Esophagus muscularis mucosa (tissue), 4 donors: ENCODE measurements around the gene FN1. TPM values are rescaled to one million over a fixed set of nuclear protein-coding genes. Genes with fewer than 3 reads are reported as not detected.
"Not testable (repeated sequence)": the region's sequence is repeated elsewhere in the genome, so short reads cannot be mapped to it uniquely, and the experiment has no call there.

Experiments
- DNase-seq: peaks from one replicate; pipeline ENCODE4 v3.0.0-alpha.2; 2017; ENCODE audit errors: extremely low spot score
- H3K27ac ChIP-seq, 4 donors: fragments of 200-600 bp; sonication (generic); replicated peaks in 1 of 4; 1 replicate in 3 of 4; 2 replicates in 1 of 4; pipeline ENCODE4 v1.5.1; 2016 to 2019; ENCODE audit warnings: mild to moderate bottlenecking in 1 of 4
- H3K27me3 ChIP-seq, 4 donors: fragments of 200-600 bp; sonication (generic); one replicate each; pipeline versions ENCODE4 v1.5.1 to v1.6.0; 2016 to 2019
- H3K36me3 ChIP-seq, 4 donors: fragments of 200-600 bp; sonication (generic); one replicate each; pipeline ENCODE4 v1.5.1; 2016 to 2019
- H3K4me1 ChIP-seq, 4 donors: fragments of 200-600 bp; sonication (generic); one replicate each; pipeline ENCODE4 v1.5.1; 2016 to 2019
- H3K4me3 ChIP-seq, 4 donors: fragments of 200-600 bp; sonication (generic); 1 replicate in 2 of 4; 2 replicates in 2 of 4; pipeline ENCODE4 v1.5.1; 2016 to 2019; ENCODE audit warnings: mild to moderate bottlenecking in 4 of 4, moderate library complexity in 1 of 4
- H3K9me3 ChIP-seq, 4 donors: fragments of 200-600 bp; sonication (generic); 1 replicate in 3 of 4; 2 replicates in 1 of 4; pipeline ENCODE4 v1.5.1; 2016 to 2019
- EP300 ChIP-seq: sonication (generic); formaldehyde crosslinking; IDR thresholded peaks from one replicate; pipeline ENCODE4 v1.6.1; 2017; ENCODE audit warnings: antibody characterized with exemption
- POLR2A ChIP-seq: fragments of 450-650 bp; IDR thresholded peaks from one replicate; pipeline ENCODE4 v1.6.1; 2017; ENCODE audit warnings: antibody characterized with exemption, moderate library complexity, mild to moderate bottlenecking, low read depth
- POLR2AphosphoS5 ChIP-seq, 2 donors: sonication (generic); formaldehyde crosslinking; IDR thresholded peaks; one replicate each; pipeline ENCODE4 v1.6.1; 2017; ENCODE audit warnings: antibody characterized with exemption in 2 of 2
- WGBS: methylation state at CpG from one replicate; pipeline ENCODE4 v1.1.5; 2018; 5-methylcytosine and 5-hydroxymethylcytosine counted together
- intact Hi-C: fragments of 100-400 bp; cut with DNase I; formaldehyde crosslinking; loops from one replicate; pipeline ENCODE4 v1.15.1; 2023
- total RNA-seq, 4 donors: library from RNA; depleted of rRNA; stranded (reverse); fragments of >200 nt; gene quantifications; one replicate each; pipeline versions ENCODE4 v1.1.0 to v1.2.1, GENCODE V29; 2016
- TF ChIP-seq, protein P1 (sequence below), 3 experiments: fragments of 200-600 bp in 2 of 3; fragments of 450-650 bp in 1 of 3; sonication (generic) in 2 of 3; IDR thresholded peaks; one replicate each; pipeline ENCODE4 v1.5.1; 2017 to 2019; ENCODE audit warnings: antibody characterized with exemption in 3 of 3, mild to moderate bottlenecking in 2 of 3, moderate library complexity in 1 of 3

FN1 gene
- total RNA-seq, 4 donors from 2014 or later = 2,256 to 4,873 (median 2,950) TPM

DNA sequence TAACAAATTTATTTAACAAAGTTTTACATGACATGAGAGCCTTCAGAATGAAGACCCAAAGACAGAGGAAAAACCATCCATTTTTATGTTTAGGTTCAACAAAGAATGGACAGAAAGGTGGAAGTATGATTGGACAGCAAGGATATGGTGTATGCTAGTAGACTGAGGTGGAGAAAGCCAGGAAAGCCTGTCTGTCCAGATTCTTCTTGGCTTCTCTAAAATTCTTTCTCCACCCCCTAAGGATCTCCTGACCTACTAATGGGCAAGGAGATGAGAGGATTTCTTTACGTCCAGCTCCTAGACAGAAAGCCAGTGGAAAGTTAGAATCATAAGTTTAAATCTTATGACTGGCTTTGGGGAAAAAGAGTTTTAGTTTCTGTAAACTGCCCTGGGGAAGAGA, 121.0 kb downstream of the FN1 start:
- peak; percentile 12 for DNase-seq
- H3K9me3 ChIP-seq = no peaks in the 10 kb centered on the region
- no peak overlapping the region for H3K4me3 ChIP-seq
- H3K4me1 ChIP-seq = peaks cover 7 to 26% (median 21%) of the 10 kb centered on the region in 4 donors
- WGBS = 63% methylated on average over 1 of the region's 1 CpG
- intact Hi-C loops = no loop called here
- no peak for TF ChIP-seq POLR2AphosphoS5 (IDR thresholded peaks at IDR 0.05)
- TF ChIP-seq POLR2A = no peak
- TF ChIP-seq, protein P1, sequence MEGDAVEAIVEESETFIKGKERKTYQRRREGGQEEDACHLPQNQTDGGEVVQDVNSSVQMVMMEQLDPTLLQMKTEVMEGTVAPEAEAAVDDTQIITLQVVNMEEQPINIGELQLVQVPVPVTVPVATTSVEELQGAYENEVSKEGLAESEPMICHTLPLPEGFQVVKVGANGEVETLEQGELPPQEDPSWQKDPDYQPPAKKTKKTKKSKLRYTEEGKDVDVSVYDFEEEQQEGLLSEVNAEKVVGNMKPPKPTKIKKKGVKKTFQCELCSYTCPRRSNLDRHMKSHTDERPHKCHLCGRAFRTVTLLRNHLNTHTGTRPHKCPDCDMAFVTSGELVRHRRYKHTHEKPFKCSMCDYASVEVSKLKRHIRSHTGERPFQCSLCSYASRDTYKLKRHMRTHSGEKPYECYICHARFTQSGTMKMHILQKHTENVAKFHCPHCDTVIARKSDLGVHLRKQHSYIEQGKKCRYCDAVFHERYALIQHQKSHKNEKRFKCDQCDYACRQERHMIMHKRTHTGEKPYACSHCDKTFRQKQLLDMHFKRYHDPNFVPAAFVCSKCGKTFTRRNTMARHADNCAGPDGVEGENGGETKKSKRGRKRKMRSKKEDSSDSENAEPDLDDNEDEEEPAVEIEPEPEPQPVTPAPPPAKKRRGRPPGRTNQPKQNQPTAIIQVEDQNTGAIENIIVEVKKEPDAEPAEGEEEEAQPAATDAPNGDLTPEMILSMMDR (IDR thresholded peaks at IDR 0.05) = no peak
- no peak for TF ChIP-seq EP300
- no peaks in the 10 kb centered on the region for H3K27me3 ChIP-seq
- peaks cover 12 to 34% (median 16%) of the 10 kb centered on the region in 4 donors for H3K36me3 ChIP-seq
- H3K27ac ChIP-seq = no peak overlapping the region

DNA sequence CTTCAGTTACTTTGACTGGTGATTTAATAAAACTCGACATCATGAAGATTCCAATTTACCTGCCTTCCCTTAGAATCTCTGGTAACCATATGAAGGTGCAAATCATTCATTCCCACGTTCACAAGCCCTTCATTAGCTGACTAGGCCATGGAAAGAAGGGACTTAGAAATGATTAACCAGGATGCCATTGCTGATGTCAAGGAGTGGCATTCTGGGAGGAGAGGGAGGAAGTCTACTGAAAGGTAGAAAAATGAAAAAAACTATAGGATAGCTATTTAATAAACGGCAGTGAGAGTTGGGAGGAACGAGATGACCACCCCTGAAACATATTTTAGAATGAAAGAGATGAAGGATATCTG, 122.6 kb downstream of the FN1 start:
- Histone ChIP-seq H3K36me3 (peaks cover 0 to 17% (median 2%) of the 10 kb centered on the region in 4 donors), H3K9me3 (no peaks in the 10 kb centered on the region), H3K4me1 (peaks cover 7 to 26% (median 21%) of the 10 kb centered on the region in 4 donors), H3K27ac (peak overlapping the region in 2 of 4 donors; percentile 88), H3K27me3 (no peaks in the 10 kb centered on the region), H3K4me3 (no peak overlapping the region)
- no peak for TF ChIP-seq POLR2AphosphoS5 (IDR thresholded peaks at IDR 0.05)
- TF ChIP-seq POLR2A = no peak
- TF ChIP-seq, protein P1 (IDR thresholded peaks at IDR 0.05) = no peak
- no peak for TF ChIP-seq EP300
- WGBS = 88% methylated on average over 4 of the region's 4 CpGs
- no peak for DNase-seq
- intact Hi-C loops = no loop called here

DNA sequence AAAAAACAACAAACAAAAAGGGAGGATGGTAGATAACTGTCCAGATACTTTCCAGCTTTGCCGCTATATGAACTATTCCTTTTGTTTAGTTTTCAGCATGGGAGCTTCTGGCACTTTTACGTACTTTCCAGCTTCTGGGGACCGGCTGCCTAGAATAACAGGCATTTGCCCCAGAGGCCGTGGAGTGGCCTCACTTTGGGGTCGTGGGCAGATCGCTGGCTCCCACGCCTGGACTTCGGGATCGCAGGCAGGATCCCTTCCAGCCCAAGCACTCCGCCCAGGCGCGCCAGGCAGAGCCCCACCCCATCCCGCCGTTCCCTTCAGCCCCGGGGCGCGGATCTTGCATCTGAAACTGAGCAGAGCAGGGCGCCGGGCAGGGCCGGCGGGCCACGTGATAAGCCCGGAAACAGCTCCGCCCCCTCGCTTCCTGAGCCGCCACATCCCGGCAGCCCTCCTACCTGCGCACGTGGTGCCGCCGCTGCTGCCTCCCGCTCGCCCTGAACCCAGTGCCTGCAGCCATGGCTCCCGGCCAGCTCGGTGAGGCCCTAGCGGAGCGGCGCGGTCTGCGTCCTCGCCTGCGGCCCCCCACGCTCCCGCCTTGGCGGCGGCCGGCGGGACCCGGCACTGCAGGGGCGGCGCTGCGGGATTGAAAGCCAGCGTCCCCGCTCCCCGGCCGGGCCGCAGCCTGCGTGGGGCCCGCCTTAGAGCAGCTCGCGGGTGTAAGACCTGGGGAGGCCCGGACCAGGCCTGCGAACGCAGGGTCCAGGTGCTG, 124.1 kb downstream of the FN1 start, which contains the start of gene ATIC:
ATIC (plus strand) TSS at position 435 of the 772 bp plus-strand sequence; CDS start at position 519, 84 bp downstream.
- peak within 1 kb of the TSS; percentile 76 to 88 (median 86) for H3K27ac ChIP-seq
- peaks cover 7 to 26% (median 21%) of the 10 kb centered on the region in 4 donors for H3K4me1 ChIP-seq
- peak within 1 kb of the TSS; percentile 65 to 82 (median 72) for H3K4me3 ChIP-seq
- no peak for TF ChIP-seq EP300
- TF ChIP-seq POLR2AphosphoS5 (IDR thresholded peaks at IDR 0.05) = peak; percentile 79 to 85
- TF ChIP-seq, protein P1 (IDR thresholded peaks at IDR 0.05) = peak; percentile 14 to 32 (median 24)
- no peak for TF ChIP-seq POLR2A
- no peaks in the 10 kb centered on the region for H3K9me3 ChIP-seq
- intact Hi-C loops = no loop called here
- no peaks in the 10 kb centered on the region for H3K27me3 ChIP-seq
- H3K36me3 ChIP-seq = peaks cover 0 to 7% (median 0%) of the 10 kb centered on the region in 4 donors
- DNase-seq = peak; percentile 99
- WGBS = 3% methylated on average over 28 of the region's 64 CpGs

DNA sequence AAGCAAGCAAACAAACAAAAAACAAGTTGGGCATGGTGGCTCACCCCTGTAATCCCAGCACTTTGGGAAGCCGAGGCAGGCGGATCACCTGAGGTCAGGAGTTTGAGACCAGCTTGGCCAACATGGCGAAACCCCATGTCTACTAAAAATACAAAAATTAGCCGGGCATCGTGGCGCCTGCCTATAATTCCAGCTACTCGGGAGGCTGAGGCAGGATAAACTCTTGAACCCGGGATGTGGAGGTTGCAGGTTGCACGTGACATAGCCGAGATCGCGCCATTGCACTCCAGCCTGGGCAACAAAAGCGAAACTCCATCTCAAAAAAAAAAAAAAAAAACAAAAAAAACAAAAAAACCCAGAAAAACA, 124.6 kb downstream of the FN1 start:
- H3K36me3 ChIP-seq, intact Hi-C loops, DNase-seq, H3K27me3 ChIP-seq, H3K9me3 ChIP-seq: not testable (repeated sequence)
- Histone ChIP-seq H3K27ac (peak overlapping the region; percentile 76 to 88 (median 86)), H3K4me3 (peak overlapping the region; percentile 65 to 82 (median 72)), H3K4me1 (peaks cover 7 to 26% (median 21%) of the 10 kb centered on the region in 4 donors)
- 48% methylated on average over 13 of the region's 13 CpGs for WGBS

Other genes with a start within 250 kb of the FN1 start
- 10 to 100 TPM; 29.1 to 50.8 (median 34.4) TPM for gene ATIC, start 124.0 kb downstream of the FN1 start, total RNA-seq